ENCODE measurements around the gene DNPEP. TPM values are rescaled to one million over a fixed set of nuclear protein-coding genes. Genes with fewer than 3 reads are reported as not detected.

DNPEP gene
- total and polyA plus RNA-seq, 2 of the 8 experiments (the other 6 are each of a cell fraction or from before 2014, with no cell fraction given): 59.8 to 109 TPM

DNA sequence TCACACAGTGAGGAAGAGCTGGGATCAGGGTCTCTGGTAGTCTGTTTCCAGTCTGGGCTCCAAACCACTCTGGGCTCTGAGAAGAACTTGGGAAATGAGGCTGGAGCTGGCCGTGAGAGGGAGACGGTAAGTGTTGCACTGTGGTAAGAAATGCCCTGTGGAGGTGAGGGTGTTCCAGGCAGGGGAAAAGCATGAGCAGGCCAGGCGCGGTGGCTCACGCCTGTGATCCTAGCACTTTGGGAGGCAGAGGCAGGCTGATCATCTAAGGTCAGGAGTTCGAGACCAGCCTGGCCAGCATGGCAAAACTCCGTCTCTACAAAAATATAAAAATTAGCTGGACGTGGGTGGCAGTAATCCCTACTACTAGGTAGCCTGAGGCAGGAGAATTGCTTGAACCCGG lies 16.1 kb upstream of the DNPEP start:
- H3K79me2 ChIP-seq (ENCODE audit: control insufficient read depth in 1 of 2, insufficient read depth in 2 of 2, low read length in 2 of 2): no peaks in the 10 kb centered on the region
- H3K9ac ChIP-seq (replicated peaks in 1 of 4; ENCODE audit: extremely low read depth in 1 of 4, low read depth in 3 of 4, low read length in 3 of 4): no peak overlapping the region
- peak overlapping the region; percentile 13; the same call in 1 of the 2 replicates for H2BK12ac ChIP-seq (ENCODE audit: low read depth, low read length)
- no peak for FAIRE-seq
- no peak overlapping the region for H3K18ac ChIP-seq (ENCODE audit: extremely low read depth, low read length)
- no peaks in the 10 kb centered on the region for H3K9me3 ChIP-seq (ENCODE audit: insufficient read depth in 2 of 2, low read depth in 1 of 2, low read length in 1 of 2)
- no peak overlapping the region for H2BK15ac ChIP-seq (ENCODE audit: low read length)
- H3K4me2 ChIP-seq (ENCODE audit: insufficient read depth in 1 of 2, low read depth in 2 of 2, low read length in 2 of 2): no peak overlapping the region
- H3K23ac ChIP-seq (ENCODE audit: insufficient read length): no peak overlapping the region
- H3K4me1 ChIP-seq (replicated peaks in 1 of 4; ENCODE audit: control insufficient read depth in 3 of 4, insufficient read depth in 4 of 4, low read length in 3 of 4): peaks cover 3 to 22% (median 8%) of the 10 kb centered on the region in 4 experiments
- no peak overlapping the region for H2BK5ac ChIP-seq (ENCODE audit: low read depth, low read length)
- H3K23me2 ChIP-seq (ENCODE audit: low read depth, low read length): no peaks in the 10 kb centered on the region
- H3K79me1 ChIP-seq (ENCODE audit: low read depth, low read length): no peaks in the 10 kb centered on the region
- no peak overlapping the region for H4K5ac ChIP-seq (ENCODE audit: insufficient read length, low read depth, low read length)
- no peak overlapping the region for H3K14ac ChIP-seq (ENCODE audit: insufficient read length)
- 88% methylated on average over 9 of the region's 9 CpGs; no CpG with 5 or more reads in 1 of the 2 experiments for WGBS, 2 experiments (ENCODE audit: extremely low coverage in 1 of 2, insufficient coverage in 1 of 2, insufficient read length in 1 of 2, insufficient replicate concordance in 2 of 2, low coverage in 1 of 2, low lambda C conversion rate in 2 of 2, missing lambda C conversion rate in 1 of 2)
- H4K91ac ChIP-seq (replicated peaks; ENCODE audit: insufficient read length, low read length): no peak overlapping the region
- no peak for DNase-seq (ENCODE audit: low read depth in 1 of 2, low spot score in 2 of 2)
- H4K20me1 ChIP-seq (replicated peaks in 1 of 2; ENCODE audit: control insufficient read depth in 1 of 2, insufficient read depth in 2 of 2, low read length in 2 of 2): no peaks in the 10 kb centered on the region
- H3K36me3 ChIP-seq (ENCODE audit: control insufficient read depth in 2 of 4, insufficient read depth in 4 of 4, low read length in 3 of 4): no peaks in the 10 kb centered on the region
- ChIA-PET POLR2A (ENCODE audit: partially characterized antibody) (interaction anchor here (0.6 to 3.7 kb wide), 7 partner anchors 13 to 54 kb away, joined by 3 to 30 read pairs (median 7); partner anchors contain the start of genes DES, DNPEP and SPEG), CTCF (ENCODE audit: partially characterized antibody) (interaction anchor here (0.6 to 13.0 kb wide), 35 partner anchors 8 to 306 kb away, joined by 3 to 407 read pairs (median 13); partner anchors contain the start of genes CHPF, DES, DNPEP and GMPPA)
- no peak overlapping the region for H3K4me3 ChIP-seq (ENCODE audit: extremely low read depth in 1 of 4, insufficient read depth in 2 of 4, low read depth in 3 of 4, low read length in 4 of 4)
- no peak overlapping the region for H2BK120ac ChIP-seq (replicated peaks; ENCODE audit: low read depth, low read length)
- peaks cover 0 to 2% (median 0%) of the 10 kb centered on the region in 4 experiments; a peak in 1 of 7 replicates for H3K27me3 ChIP-seq (replicated peaks in 1 of 4; ENCODE audit: control insufficient read depth in 3 of 4, extremely low read depth in 1 of 4, insufficient read depth in 3 of 4, low read length in 3 of 4)
- H2AK5ac ChIP-seq (ENCODE audit: low read depth, low read length): no peak overlapping the region
- H3K4ac ChIP-seq (replicated peaks; ENCODE audit: insufficient read length, low read depth, low read length): no peak overlapping the region
- H4K8ac ChIP-seq (ENCODE audit: extremely low read depth, insufficient read depth, low read length): no peak overlapping the region
- H3K27ac ChIP-seq (ENCODE audit: low read depth, low read length): no peak overlapping the region
- no peak overlapping the region for H2AFZ ChIP-seq (ENCODE audit: low read length)
- no peak overlapping the region for H2BK20ac ChIP-seq (ENCODE audit: low read length)
- H3K56ac ChIP-seq (replicated peaks; ENCODE audit: insufficient read length, low read depth, low read length): no peak overlapping the region
- TF ChIP-seq HDAC2 (IDR thresholded peaks at IDR 0.05; ENCODE audit: borderline replicate concordance in 1 of 2, low read depth in 2 of 2, low read length in 2 of 2) (no peak), EGR1 (IDR thresholded peaks at IDR 0.05; ENCODE audit: borderline replicate concordance, low read depth, low read length) (no peak), RXRA (IDR thresholded peaks at IDR 0.05; ENCODE audit: insufficient read depth, low read depth, low read length) (no peak), RNF2 (IDR thresholded peaks at IDR 0.05; ENCODE audit: borderline replicate concordance, low read depth, low read length, missing control alignments, poor library complexity, severe bottlenecking) (no peak), RFX5 (IDR thresholded peaks at IDR 0.05; ENCODE audit: borderline replicate concordance, low read depth, low read length) (no peak), CBX8 (IDR thresholded peaks at IDR 0.05; ENCODE audit: borderline replicate concordance, low read depth, low read length) (no peak), FOSL1 (IDR thresholded peaks at IDR 0.05; ENCODE audit: insufficient read depth, low read depth, low read length) (no peak), YY1 (IDR thresholded peaks at IDR 0.05; ENCODE audit: low read depth, low read length) (no peak), NRF1 (IDR thresholded peaks at IDR 0.05; ENCODE audit: low read depth, low read length) (no peak), RAD21 (IDR thresholded peaks at IDR 0.05 in 1 of 2, conservative IDR thresholded peaks at IDR 0.05 in 1 of 2; ENCODE audit: low read depth in 2 of 2, low read length in 2 of 2) (no peak), TBP (IDR thresholded peaks at IDR 0.05; ENCODE audit: low read depth, low read length) (no peak), GABPA (IDR thresholded peaks at IDR 0.05; ENCODE audit: borderline replicate concordance, insufficient read depth, low read length) (no peak)

All from H1 (cell line).